Liver (tissue), 9 donors: Measurements from ENCODE around the gene KCNQ1. TPM values are rescaled to one million over a fixed set of nuclear protein-coding genes. Genes with fewer than 3 reads are reported as not detected.

Experiments used
- DNase-seq: peaks from one replicate; pipeline ENCODE4 v3.0.0-alpha.2; 2017; ENCODE audit warnings: low spot score
- H3K27ac ChIP-seq, 2 donors: one replicate each; pipeline ENCODE4 v1.7.0; 2013; ENCODE audit warnings: inconsistent platforms in 2 of 2, low read length in 2 of 2, control low read depth in 1 of 2, low read depth in 1 of 2, mild to moderate bottlenecking in 1 of 2
- H3K27me3 ChIP-seq, 4 donors: one replicate each; pipeline versions ENCODE4 v1.6.1 to v1.7.0; 2013; ENCODE audit warnings: low read length in 3 of 4, inconsistent platforms in 1 of 4, mild to moderate bottlenecking in 1 of 4, moderate library complexity in 1 of 4; ENCODE audit not compliant: control insufficient read depth in 4 of 4, insufficient read depth in 4 of 4
- H3K36me3 ChIP-seq, 4 donors: one replicate each; pipeline versions ENCODE4 v1.6.1 to v1.7.0; 2013; ENCODE audit warnings: low read length in 3 of 4, mild to moderate bottlenecking in 3 of 4, low read depth in 1 of 4, moderate library complexity in 1 of 4; ENCODE audit not compliant: control insufficient read depth in 4 of 4, insufficient read depth in 3 of 4
- H3K4me1 ChIP-seq, 4 donors: one replicate each; pipeline versions ENCODE4 v1.6.1 to v1.7.0; 2013; ENCODE audit warnings: low read length in 3 of 4, mild to moderate bottlenecking in 3 of 4, moderate library complexity in 1 of 4; ENCODE audit not compliant: control insufficient read depth in 4 of 4, insufficient read depth in 4 of 4
- H3K4me3 ChIP-seq, 3 donors: one replicate each; pipeline versions ENCODE4 v1.6.1 to v1.7.0; 2013; ENCODE audit warnings: low read length in 3 of 3, control low read depth in 1 of 3, low read depth in 1 of 3, mild to moderate bottlenecking in 1 of 3
- H3K9ac ChIP-seq, 2 donors: one replicate each; pipeline ENCODE4 v1.7.0; 2013; ENCODE audit warnings: low read length in 2 of 2, mild to moderate bottlenecking in 2 of 2, moderate library complexity in 2 of 2, control low read depth in 1 of 2, low read depth in 1 of 2
- H3K9me3 ChIP-seq, 4 donors: one replicate each; pipeline versions ENCODE4 v1.6.1 to v1.7.0; 2013; ENCODE audit warnings: low read length in 3 of 4; ENCODE audit not compliant: control insufficient read depth in 4 of 4
- FOXA1 ChIP-seq: IDR thresholded peaks from 2 replicates; pipeline ENCODE4 v1.6.1; 2016; ENCODE audit warnings: antibody characterized with exemption
- FOXA2 ChIP-seq: IDR thresholded peaks from 2 replicates; pipeline ENCODE4 v1.6.1; 2016; ENCODE audit warnings: antibody characterized with exemption
- GABPA ChIP-seq, 2 donors: IDR thresholded peaks in 1 of 2; conservative IDR thresholded peaks in 1 of 2; 2 replicates each; pipeline ENCODE4 v1.6.1; 2016; ENCODE audit warnings: antibody characterized with exemption in 2 of 2, mild to moderate bottlenecking in 1 of 2, moderate library complexity in 1 of 2
- HNF4A ChIP-seq, 2 donors: conservative IDR thresholded peaks; 2 replicates each; pipeline ENCODE4 v1.6.1; 2016; ENCODE audit warnings: antibody characterized with exemption in 2 of 2, mild to moderate bottlenecking in 2 of 2
- JUND ChIP-seq, 2 donors: IDR thresholded peaks; 2 replicates each; pipeline ENCODE4 v1.6.1; 2016; ENCODE audit warnings: antibody characterized with exemption in 2 of 2
- RXRA ChIP-seq, 2 donors: IDR thresholded peaks; 2 replicates each; pipeline ENCODE4 v1.6.1; 2017 to 2018; ENCODE audit warnings: antibody characterized with exemption in 2 of 2, mild to moderate bottlenecking in 1 of 2
- TAF1 ChIP-seq: conservative IDR thresholded peaks from 2 replicates; pipeline ENCODE4 v1.6.1; 2016; ENCODE audit warnings: antibody characterized with exemption, mild to moderate bottlenecking
- YY1 ChIP-seq: IDR thresholded peaks from 2 replicates; pipeline ENCODE4 v1.6.1; 2016; ENCODE audit warnings: antibody characterized with exemption, mild to moderate bottlenecking
- WGBS: extraction: QIAGEN DNeasy Blood & Tissue Kit; methylation state at CpG from one replicate; pipeline ENCODE4 v1.1.7; 2013; 5-methylcytosine and 5-hydroxymethylcytosine counted together
- polyA plus RNA-seq, 2 donors: library from polyadenylated mRNA; stranded (reverse) in 1 of 2; unstranded in 1 of 2; fragments of 200-250 nt in 1 of 2; fragments of >200 nt in 1 of 2; fragmentation: Nextera tagmentation in 1 of 2; extraction: Ambion mirVana in 1 of 2; gene quantifications; one replicate each; pipeline versions ENCODE4 v1.2.1 to v1.2.3, GENCODE V29; 2013 to 2015
- total RNA-seq, 2 donors: library from RNA; depleted of rRNA; stranded (reverse); fragments of >200 nt; gene quantifications; one replicate each; pipeline ENCODE4 v1.2.3, GENCODE V29; 2014
- TF ChIP-seq, protein P1 (sequence below): IDR thresholded peaks from 2 replicates; pipeline ENCODE4 v1.6.1; 2016; ENCODE audit warnings: antibody characterized with exemption
- TF ChIP-seq, protein P2 (sequence below): IDR thresholded peaks from 2 replicates; pipeline ENCODE4 v1.6.1; 2016; ENCODE audit warnings: antibody characterized with exemption, mild to moderate bottlenecking
- TF ChIP-seq, protein P3 (sequence below): fragments of 150-350 bp; IDR thresholded peaks from 2 replicates; pipeline ENCODE4 v1.5.1; 2017; ENCODE audit warnings: improper control_type of control experiment, low read depth, low read length; ENCODE audit not compliant: missing input control
- donor health status: healthy.
- donor health status: healthy.
- donor health status: healthy.
- donor health status: healthy.
- donor health status: healthy.

Gene KCNQ1
- total and polyA plus RNA-seq, 4 donors, result 0.31 to 2.2 (median 1.5) TPM

DNA sequence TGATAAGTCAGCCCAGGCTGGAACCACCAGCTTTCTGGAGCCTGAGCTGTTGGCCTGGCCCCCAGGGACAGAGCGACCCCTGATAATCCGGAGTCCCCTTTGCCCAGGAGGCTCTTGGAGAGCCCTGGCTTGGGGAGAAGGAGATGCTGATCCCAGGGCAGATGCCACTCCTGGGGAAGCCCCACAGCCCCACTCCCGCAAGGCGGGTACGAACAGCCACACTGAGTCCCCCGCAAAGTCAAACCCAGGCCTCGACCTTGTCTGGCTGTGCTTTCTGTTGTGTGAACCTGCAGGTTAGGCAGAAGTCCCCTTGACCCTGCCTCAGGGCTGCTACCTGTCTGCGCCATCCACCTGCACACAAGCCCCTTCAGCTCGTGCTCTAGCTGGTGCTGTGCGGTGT, 147.0 kb downstream of the KCNQ1 start:
- TF ChIP-seq YY1, result no peak
- TF ChIP-seq, protein P1, sequence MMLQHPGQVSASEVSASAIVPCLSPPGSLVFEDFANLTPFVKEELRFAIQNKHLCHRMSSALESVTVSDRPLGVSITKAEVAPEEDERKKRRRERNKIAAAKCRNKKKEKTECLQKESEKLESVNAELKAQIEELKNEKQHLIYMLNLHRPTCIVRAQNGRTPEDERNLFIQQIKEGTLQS, result no peak
- no peak overlapping the region for H3K27ac ChIP-seq
- DNase-seq, result no peak
- H3K4me3 ChIP-seq, result no peak overlapping the region
- H3K4me1 ChIP-seq, result no peaks in the 10 kb centered on the region
- H3K27me3 ChIP-seq, result peaks cover 0 to 2% (median 0%) of the 10 kb centered on the region in 4 donors
- no peaks in the 10 kb centered on the region for H3K9me3 ChIP-seq
- H3K36me3 ChIP-seq, result no peaks in the 10 kb centered on the region
- WGBS, result 90% methylated on average over 10 of the region's 10 CpGs
- H3K9ac ChIP-seq, result no peak overlapping the region

DNA sequence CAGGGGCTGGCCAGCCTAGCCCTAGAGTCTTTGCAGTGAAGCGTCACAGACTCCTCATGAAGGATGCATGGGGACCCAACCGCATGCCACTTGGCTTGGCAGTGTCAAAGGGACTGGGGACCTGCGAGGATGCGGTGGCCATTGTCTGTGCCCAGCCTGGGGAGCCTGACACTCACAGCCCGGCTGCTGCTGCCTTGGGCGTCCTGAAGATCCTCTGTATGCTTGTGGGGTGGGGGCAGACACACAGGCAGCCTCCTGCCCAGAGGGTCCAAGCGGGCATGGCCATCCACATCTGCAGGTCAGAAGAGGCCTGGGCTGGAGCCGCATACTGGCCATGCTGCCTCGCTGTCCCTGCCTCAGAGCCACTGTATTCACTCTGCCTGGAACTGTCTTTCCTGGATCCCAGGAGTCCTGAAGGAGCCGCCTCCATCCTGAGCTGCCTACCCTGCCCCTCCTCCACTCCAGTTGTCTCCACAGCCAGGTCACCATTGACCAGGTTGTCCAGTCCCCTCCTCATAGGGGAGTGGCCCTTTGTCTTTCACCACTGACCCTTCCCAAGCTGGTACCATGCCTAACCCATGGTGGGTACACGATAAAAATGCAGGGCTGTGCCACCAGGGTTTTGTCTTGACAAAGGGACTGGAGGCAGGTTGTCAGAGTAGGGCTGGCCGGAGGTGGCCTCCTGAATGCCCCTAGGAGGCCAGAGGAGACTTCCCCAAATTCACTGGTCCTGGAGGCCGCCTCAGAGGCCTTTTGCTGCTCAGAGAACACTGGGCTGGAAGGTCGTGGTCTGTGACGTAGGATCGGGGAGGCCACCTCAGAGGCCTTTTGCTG, 148.0 kb downstream of the KCNQ1 start:
- DNase-seq, result no peak
- peaks cover 0 to 6% (median 0%) of the 10 kb centered on the region in 4 donors for H3K9me3 ChIP-seq
- peaks cover 0 to 2% (median 0%) of the 10 kb centered on the region in 4 donors for H3K27me3 ChIP-seq
- H3K36me3 ChIP-seq, result no peaks in the 10 kb centered on the region
- 91% methylated on average over 16 of the region's 16 CpGs for WGBS
- no peaks in the 10 kb centered on the region for H3K4me1 ChIP-seq
- no peak overlapping the region for H3K4me3 ChIP-seq
- H3K27ac ChIP-seq, result no peak overlapping the region
- TF ChIP-seq FOXA1, result no peak
- no peak for TF ChIP-seq GABPA (IDR thresholded peaks at IDR 0.05 in 1 of 2, conservative IDR thresholded peaks at IDR 0.05 in 1 of 2)
- TF ChIP-seq HNF4A (conservative IDR thresholded peaks at IDR 0.05), result no peak
- TF ChIP-seq, protein P2, sequence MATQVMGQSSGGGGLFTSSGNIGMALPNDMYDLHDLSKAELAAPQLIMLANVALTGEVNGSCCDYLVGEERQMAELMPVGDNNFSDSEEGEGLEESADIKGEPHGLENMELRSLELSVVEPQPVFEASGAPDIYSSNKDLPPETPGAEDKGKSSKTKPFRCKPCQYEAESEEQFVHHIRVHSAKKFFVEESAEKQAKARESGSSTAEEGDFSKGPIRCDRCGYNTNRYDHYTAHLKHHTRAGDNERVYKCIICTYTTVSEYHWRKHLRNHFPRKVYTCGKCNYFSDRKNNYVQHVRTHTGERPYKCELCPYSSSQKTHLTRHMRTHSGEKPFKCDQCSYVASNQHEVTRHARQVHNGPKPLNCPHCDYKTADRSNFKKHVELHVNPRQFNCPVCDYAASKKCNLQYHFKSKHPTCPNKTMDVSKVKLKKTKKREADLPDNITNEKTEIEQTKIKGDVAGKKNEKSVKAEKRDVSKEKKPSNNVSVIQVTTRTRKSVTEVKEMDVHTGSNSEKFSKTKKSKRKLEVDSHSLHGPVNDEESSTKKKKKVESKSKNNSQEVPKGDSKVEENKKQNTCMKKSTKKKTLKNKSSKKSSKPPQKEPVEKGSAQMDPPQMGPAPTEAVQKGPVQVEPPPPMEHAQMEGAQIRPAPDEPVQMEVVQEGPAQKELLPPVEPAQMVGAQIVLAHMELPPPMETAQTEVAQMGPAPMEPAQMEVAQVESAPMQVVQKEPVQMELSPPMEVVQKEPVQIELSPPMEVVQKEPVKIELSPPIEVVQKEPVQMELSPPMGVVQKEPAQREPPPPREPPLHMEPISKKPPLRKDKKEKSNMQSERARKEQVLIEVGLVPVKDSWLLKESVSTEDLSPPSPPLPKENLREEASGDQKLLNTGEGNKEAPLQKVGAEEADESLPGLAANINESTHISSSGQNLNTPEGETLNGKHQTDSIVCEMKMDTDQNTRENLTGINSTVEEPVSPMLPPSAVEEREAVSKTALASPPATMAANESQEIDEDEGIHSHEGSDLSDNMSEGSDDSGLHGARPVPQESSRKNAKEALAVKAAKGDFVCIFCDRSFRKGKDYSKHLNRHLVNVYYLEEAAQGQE, result no peak
- TF ChIP-seq, protein P3, sequence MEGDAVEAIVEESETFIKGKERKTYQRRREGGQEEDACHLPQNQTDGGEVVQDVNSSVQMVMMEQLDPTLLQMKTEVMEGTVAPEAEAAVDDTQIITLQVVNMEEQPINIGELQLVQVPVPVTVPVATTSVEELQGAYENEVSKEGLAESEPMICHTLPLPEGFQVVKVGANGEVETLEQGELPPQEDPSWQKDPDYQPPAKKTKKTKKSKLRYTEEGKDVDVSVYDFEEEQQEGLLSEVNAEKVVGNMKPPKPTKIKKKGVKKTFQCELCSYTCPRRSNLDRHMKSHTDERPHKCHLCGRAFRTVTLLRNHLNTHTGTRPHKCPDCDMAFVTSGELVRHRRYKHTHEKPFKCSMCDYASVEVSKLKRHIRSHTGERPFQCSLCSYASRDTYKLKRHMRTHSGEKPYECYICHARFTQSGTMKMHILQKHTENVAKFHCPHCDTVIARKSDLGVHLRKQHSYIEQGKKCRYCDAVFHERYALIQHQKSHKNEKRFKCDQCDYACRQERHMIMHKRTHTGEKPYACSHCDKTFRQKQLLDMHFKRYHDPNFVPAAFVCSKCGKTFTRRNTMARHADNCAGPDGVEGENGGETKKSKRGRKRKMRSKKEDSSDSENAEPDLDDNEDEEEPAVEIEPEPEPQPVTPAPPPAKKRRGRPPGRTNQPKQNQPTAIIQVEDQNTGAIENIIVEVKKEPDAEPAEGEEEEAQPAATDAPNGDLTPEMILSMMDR, result no peak
- TF ChIP-seq JUND (IDR thresholded peaks at IDR 0.05), result no peak
- TF ChIP-seq, protein P1, result no peak
- no peak for TF ChIP-seq YY1
- no peak for TF ChIP-seq TAF1
- TF ChIP-seq RXRA (IDR thresholded peaks at IDR 0.05), result no peak
- TF ChIP-seq FOXA2, result no peak
- H3K9ac ChIP-seq, result no peak overlapping the region
